ENCODE measurements around the gene BCL11B.

BCL11B gene

GRCh38 chr14:99258876-99259726 is 12.9 kb downstream of the BCL11B start:
- Mint-ChIP-seq H3K9me3 (no peaks in the 10 kb centered on the region), H3K27ac (peak overlapping the region; percentile 99), H3K4me3 (peak overlapping the region; percentile 96), H3K36me3 (ENCODE audit: low read depth) (peaks cover 82% of the 10 kb centered on the region), H3K27me3 (ENCODE audit: low read depth) (no peaks in the 10 kb centered on the region), H3K4me1 (ENCODE audit: low read depth) (peaks cover 91% of the 10 kb centered on the region)
- peak; percentile 26 for DNase-seq (ENCODE audit: low spot score)

GRCh38 chr14:99258341-99258861 is 13.6 kb downstream of the BCL11B start:
- peaks cover 91% of the 10 kb centered on the region for H3K4me1 Mint-ChIP-seq (ENCODE audit: low read depth)
- H3K9me3 Mint-ChIP-seq: no peaks in the 10 kb centered on the region
- H3K4me3 Mint-ChIP-seq: peak overlapping the region; percentile 96
- DNase-seq (ENCODE audit: low spot score): no peak
- no peaks in the 10 kb centered on the region for H3K27me3 Mint-ChIP-seq (ENCODE audit: low read depth)
- peak overlapping the region; percentile 99 for H3K27ac Mint-ChIP-seq
- peaks cover 82% of the 10 kb centered on the region for H3K36me3 Mint-ChIP-seq (ENCODE audit: low read depth)

DNA sequence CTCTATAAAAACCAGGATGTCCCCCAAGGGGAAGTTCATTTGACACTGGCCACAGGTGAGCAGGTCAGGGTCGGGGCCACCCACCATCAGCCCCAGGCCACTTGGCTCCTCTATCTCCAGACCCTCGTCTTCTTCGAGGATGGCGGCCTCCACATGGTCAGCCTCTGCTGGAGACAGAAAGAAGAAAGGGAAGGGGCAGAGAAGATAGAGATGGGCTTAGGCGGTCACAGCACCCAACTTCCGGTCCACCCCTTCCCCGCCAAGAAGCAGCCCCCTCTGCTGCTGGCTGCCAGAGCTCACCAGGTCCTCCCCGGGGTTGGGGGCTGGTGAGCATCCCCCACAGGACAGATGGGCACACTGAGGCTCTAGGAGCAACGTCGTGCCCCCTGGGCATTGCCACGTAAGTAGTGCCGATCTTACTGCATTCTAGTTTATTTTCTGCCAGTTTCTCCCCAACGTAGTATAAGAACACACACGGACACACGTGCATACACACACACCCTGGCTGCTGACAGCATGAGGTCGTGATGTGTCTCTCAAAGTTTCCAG is 14.2 kb downstream of the BCL11B start:
- H3K27ac Mint-ChIP-seq: peak overlapping the region; percentile 99
- peaks cover 87% of the 10 kb centered on the region for H3K36me3 Mint-ChIP-seq (ENCODE audit: low read depth)
- H3K9me3 Mint-ChIP-seq: no peaks in the 10 kb centered on the region
- DNase-seq (ENCODE audit: low spot score): no peak
- no peaks in the 10 kb centered on the region for H3K27me3 Mint-ChIP-seq (ENCODE audit: low read depth)
- H3K4me3 Mint-ChIP-seq: peak overlapping the region; percentile 96
- peaks cover 92% of the 10 kb centered on the region for H3K4me1 Mint-ChIP-seq (ENCODE audit: low read depth)

DNA sequence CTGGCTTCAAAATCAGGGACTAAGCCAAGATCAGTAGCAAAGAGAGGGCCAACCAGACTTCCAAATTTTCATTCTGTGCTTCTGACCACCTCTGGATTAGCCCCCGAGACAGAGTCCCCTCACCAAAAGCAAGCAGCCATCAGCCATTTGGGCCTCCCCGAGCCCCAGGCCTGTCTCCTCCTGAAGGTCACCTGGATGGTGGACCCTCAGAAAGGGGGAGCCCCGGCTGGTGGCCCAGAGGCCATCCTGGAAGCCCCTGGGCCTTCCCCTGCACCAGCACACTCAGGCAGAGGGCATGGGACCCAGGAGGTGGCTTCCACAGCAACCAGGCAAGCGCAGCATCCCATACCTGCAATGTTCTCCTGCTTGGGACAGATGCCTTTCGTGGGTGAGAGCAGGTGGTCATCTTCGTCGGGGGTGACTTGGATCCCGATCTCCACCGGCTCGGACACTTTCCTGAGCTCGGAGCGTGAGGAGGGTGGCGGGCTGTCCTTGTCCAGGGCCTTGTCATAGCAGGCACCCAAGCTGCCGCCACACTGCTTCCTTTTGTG is 14.8 kb downstream of the BCL11B start:
- Mint-ChIP-seq H3K9me3 (no peaks in the 10 kb centered on the region), H3K36me3 (ENCODE audit: low read depth) (peaks cover 86% of the 10 kb centered on the region), H3K27ac (peak overlapping the region; percentile 99), H3K4me3 (peak overlapping the region; percentile 96), H3K27me3 (ENCODE audit: low read depth) (no peaks in the 10 kb centered on the region), H3K4me1 (ENCODE audit: low read depth) (peaks cover 92% of the 10 kb centered on the region)
- no peak for DNase-seq (ENCODE audit: low spot score)

DNA sequence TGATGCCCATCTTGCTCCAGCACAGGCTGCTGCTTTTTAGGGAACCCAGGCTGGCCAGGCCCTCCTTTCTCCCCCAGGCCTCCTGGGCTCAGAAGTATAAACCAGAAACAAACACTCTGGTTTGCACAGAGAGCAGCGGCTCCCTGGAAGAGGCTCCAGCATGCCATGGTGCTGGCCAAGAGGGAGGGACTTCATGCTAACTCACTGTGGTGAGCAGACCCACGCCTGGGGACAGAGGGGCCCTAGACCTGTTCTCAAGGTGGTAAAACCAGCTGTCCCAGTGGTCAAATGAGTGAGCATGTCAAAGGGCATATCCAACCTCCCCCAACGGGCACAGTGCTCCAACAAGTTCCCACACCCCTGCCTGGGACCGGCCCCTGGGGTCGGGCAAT is 15.5 kb downstream of the BCL11B start:
- Mint-ChIP-seq H3K27ac (peak overlapping the region; percentile 99), H3K4me3 (peak overlapping the region; percentile 96), H3K4me1 (ENCODE audit: low read depth) (peaks cover 93% of the 10 kb centered on the region), H3K9me3 (no peaks in the 10 kb centered on the region), H3K36me3 (ENCODE audit: low read depth) (peaks cover 87% of the 10 kb centered on the region), H3K27me3 (ENCODE audit: low read depth) (no peaks in the 10 kb centered on the region)
- DNase-seq (ENCODE audit: low spot score): no peak

DNA sequence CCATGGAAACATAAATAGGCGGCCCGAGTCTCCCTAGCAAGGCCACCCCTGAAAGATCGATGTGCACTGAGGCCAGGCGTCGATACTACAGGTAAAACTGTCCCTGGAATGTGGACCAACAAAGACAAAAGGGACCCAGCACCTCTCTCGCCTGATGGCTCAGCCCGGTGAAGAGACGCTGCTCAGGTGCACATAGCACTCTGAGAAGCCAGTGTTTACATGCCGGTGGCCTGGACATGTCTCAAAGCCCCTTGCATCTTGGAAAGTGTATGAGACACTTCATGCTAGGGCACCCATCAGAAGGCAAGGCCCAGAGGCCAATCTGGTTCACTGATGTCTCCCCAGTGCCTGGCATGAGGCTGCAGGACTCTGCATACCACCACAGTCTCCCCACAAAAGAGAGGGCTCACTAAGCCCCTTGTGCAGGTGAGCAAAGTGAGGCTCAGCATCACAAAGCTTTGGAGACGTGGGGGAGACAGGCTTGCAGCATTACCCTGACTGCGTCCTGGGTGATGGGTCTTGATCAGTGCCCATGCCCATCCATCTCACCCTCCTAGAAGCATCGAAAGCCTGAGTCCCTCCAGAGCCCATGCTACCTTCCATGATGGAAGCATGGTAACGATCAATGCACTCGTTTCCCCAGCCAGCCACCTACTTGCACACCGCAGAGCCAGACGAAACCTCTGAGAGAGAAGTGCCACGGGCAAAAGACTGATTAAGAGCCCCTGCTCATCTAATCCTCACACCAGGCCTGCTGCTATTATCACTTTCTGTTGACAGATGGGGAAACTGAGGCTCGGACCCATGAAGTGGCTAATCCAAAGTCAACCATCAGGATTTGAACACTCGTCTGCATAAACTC is 16.1 kb downstream of the BCL11B start:
- DNase-seq (ENCODE audit: low spot score): no peak
- Mint-ChIP-seq H3K9me3 (no peaks in the 10 kb centered on the region), H3K27me3 (ENCODE audit: low read depth) (no peaks in the 10 kb centered on the region), H3K4me1 (ENCODE audit: low read depth) (peaks cover 92% of the 10 kb centered on the region), H3K4me3 (peak overlapping the region; percentile 96), H3K27ac (peak overlapping the region; percentile 99), H3K36me3 (ENCODE audit: low read depth) (peaks cover 87% of the 10 kb centered on the region)

- no peaks in the 10 kb centered on the region for H3K27me3 Mint-ChIP-seq (ENCODE audit: low read depth)
- H3K36me3 Mint-ChIP-seq (ENCODE audit: low read depth): peaks cover 80% of the 10 kb centered on the region
- peak overlapping the region; percentile 85 for H3K4me3 Mint-ChIP-seq
- H3K4me1 Mint-ChIP-seq (ENCODE audit: low read depth): peaks cover 88% of the 10 kb centered on the region
- H3K27ac Mint-ChIP-seq: peak overlapping the region; percentile 92
- no peak for DNase-seq (ENCODE audit: low spot score)
- no peaks in the 10 kb centered on the region for H3K9me3 Mint-ChIP-seq
These were observed 17.5 kb downstream of the BCL11B start for GRCh38 chr14:99254328-99255009.

- H3K4me3 Mint-ChIP-seq: peak overlapping the region; percentile 85
- H3K4me1 Mint-ChIP-seq (ENCODE audit: low read depth): peaks cover 88% of the 10 kb centered on the region
- peak overlapping the region; percentile 92 for H3K27ac Mint-ChIP-seq
- no peaks in the 10 kb centered on the region for H3K27me3 Mint-ChIP-seq (ENCODE audit: low read depth)
- H3K9me3 Mint-ChIP-seq: no peaks in the 10 kb centered on the region
- no peak for DNase-seq (ENCODE audit: low spot score)
- H3K36me3 Mint-ChIP-seq (ENCODE audit: low read depth): peaks cover 80% of the 10 kb centered on the region
These were observed 18.1 kb downstream of the BCL11B start for GRCh38 chr14:99253890-99254289.

DNA sequence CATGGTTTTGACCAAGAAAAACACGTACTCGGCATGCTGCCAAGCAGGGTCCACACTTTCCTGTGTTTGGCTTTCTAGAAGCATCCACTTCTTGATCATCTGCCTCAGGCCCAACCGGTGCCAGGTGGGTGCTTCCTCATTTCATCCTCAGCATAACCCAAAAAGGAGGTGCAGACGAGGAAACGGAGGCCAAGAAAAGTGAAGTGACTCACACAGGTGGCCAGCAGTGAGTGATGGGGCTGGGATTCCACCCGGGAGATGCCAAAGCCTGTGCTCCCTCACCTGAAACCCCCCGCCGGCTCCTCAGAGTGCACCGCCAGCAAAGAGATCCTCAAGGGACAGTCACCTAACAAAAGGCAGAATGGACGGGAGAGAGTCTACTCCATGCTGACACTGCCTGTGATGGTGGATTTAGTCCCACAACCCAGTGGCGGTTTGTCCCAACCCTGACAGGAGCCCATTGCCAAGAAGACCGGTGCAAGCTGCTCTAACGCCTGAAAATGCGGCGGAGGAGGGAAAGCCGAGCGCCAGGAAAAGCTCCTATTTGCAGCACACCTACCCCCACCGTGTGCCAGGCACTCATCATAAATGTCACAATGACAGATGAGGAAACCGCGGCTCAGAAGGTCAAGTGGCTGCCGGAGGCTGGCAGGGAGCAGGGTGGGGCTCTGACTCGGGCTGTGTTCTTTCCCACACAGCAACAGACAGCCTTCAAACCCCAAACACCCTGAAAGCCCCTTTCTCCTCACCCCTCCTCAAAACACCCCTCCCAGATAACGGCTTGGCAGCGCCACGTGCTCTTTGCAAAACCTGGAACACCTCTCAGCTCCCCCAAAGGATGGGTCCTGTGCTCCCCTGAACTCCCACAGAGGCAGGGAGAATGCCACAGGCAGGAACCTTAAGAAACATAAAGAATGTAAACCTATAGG is 18.8 kb downstream of the BCL11B start:
- Mint-ChIP-seq H3K36me3 (ENCODE audit: low read depth) (peaks cover 80% of the 10 kb centered on the region), H3K9me3 (no peaks in the 10 kb centered on the region), H3K4me3 (peak overlapping the region; percentile 85), H3K27me3 (ENCODE audit: low read depth) (no peaks in the 10 kb centered on the region), H3K4me1 (ENCODE audit: low read depth) (peaks cover 88% of the 10 kb centered on the region), H3K27ac (peak overlapping the region; percentile 92)
- DNase-seq (ENCODE audit: low spot score): no peak

DNA sequence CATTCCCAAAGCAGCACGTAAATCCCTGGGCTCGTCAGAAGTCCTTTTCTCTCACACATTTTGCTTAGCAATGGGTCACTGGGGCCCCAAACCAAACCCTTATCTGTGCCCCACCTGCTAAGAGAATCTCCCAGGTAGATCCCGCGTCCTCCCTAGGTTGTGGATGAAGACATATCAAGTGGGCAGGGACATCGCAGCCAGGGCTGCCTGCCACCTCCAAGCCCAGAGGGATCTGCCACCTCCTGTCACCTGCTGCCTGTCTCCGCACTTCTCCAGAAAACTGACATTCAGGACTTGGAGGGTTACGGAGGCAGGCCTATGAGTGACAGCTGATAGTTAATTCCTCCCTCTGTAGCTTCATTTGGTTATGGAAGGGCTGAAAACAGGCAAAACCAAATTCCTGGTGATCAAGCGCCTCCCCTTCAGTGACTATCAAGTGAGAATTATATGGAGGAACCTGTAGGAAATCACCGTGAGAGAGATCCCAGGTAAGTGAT is 19.5 kb downstream of the BCL11B start:
- Mint-ChIP-seq H3K36me3 (ENCODE audit: low read depth) (peaks cover 80% of the 10 kb centered on the region), H3K27ac (peak overlapping the region; percentile 92), H3K4me1 (ENCODE audit: low read depth) (peaks cover 89% of the 10 kb centered on the region), H3K4me3 (peak overlapping the region; percentile 85), H3K27me3 (ENCODE audit: low read depth) (no peaks in the 10 kb centered on the region), H3K9me3 (no peaks in the 10 kb centered on the region)
- no peak for DNase-seq (ENCODE audit: low spot score)

DNA sequence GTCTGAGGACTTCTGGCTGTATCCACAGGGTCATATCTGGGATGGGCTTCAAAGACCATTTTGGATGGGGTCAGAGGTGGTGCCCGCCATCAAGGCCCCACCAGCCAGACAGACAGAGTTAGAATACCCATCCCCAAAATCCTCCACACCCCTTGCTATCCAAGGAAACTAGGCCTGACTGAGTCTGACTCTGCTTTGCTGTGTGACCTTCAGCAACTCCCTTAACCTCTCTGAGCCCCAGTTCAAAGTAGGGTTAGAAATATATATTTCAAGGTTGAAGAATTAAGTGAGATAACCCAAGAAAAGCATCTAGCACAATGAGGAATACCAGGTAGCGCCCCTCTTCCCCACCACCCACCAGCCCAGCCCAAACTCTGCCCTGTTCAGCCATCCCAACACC is 20.3 kb downstream of the BCL11B start:
- Mint-ChIP-seq H3K27me3 (ENCODE audit: low read depth) (no peaks in the 10 kb centered on the region), H3K27ac (peak overlapping the region; percentile 92), H3K9me3 (no peaks in the 10 kb centered on the region), H3K4me3 (peak overlapping the region; percentile 68), H3K36me3 (ENCODE audit: low read depth) (peaks cover 78% of the 10 kb centered on the region), H3K4me1 (ENCODE audit: low read depth) (peaks cover 90% of the 10 kb centered on the region)
- no peak for DNase-seq (ENCODE audit: low spot score)

DNA sequence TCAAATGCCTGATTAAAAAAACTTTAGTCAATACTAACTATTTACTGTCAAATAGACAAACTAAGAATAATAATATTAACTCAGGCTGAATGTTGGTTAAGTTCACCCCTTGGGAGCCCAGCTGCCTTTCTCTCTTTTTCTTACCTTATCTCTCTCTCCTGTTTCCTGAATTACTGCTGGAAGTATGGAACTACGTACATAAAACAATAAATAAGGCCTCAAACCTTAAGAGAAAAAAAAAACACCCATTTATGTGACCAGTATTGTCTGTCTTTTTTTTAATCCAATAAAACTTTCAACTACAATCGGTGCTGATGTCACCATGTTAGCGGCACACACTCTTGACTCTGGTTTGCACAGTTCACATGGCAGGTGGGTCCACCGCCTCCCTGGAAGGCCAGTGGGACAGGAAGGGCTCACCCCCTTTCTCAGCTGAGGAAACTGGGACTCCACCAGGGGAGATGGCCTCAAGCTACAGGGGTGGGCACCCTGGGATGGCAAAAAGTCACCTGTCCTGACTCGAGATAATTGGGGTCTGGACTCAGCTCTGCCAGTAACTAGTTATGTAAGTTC is 21.3 kb downstream of the BCL11B start:
- peak overlapping the region; percentile 91 for H3K27ac Mint-ChIP-seq
- no peaks in the 10 kb centered on the region for H3K9me3 Mint-ChIP-seq
- H3K27me3 Mint-ChIP-seq (ENCODE audit: low read depth): no peaks in the 10 kb centered on the region
- DNase-seq (ENCODE audit: low spot score): no peak
- peak overlapping the region; percentile 83 for H3K4me3 Mint-ChIP-seq
- H3K4me1 Mint-ChIP-seq (ENCODE audit: low read depth): peaks cover 83% of the 10 kb centered on the region
- H3K36me3 Mint-ChIP-seq (ENCODE audit: low read depth): peaks cover 70% of the 10 kb centered on the region

Data from T-helper 2 cell treated with Interferon-gamma antibody and Interleukin-4, amounts not matched to agents 5 μg/mL and 100 μg/mL, for 36 hours (primary cell).